22Rv1 (cell line): ENCODE measurements around the gene RDH14.

Experiments used
- H3K27ac ChIP-seq: fragments of 450-650 bp; 2 replicates; pipeline ENCODE4 v1.5.1; 2017
- ZFX ChIP-seq: fragments of 450-650 bp; IDR thresholded peaks from 2 replicates; pipeline ENCODE4 v1.6.1; 2017; ENCODE audit warnings: antibody characterized with exemption, borderline replicate concordance
- TF ChIP-seq, protein P1 (sequence below): fragments of 450-650 bp; IDR thresholded peaks from 2 replicates; pipeline ENCODE4 v1.5.1; 2017; ENCODE audit warnings: mild to moderate bottlenecking

Gene RDH14

DNA sequence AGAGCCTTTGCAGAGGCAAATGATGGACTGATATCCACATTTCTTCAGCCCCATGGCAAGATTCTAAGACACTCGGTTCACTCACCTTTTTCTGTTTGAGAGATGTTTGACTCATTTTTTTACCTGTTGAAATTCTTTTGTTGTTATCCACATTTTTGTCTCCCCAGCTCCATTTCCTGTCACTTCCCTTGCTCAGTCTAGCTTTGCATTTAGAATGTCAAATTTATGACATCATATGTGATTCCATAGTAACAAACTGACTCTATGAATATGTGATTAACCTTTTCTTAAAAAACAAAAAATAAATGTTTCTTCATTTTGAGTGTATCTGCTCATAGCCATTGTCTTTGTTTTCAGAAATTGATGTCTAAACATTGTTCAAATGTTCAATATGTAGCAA, 28.9 kb upstream of the RDH14 start, which contains the start of gene NT5C1B:
NT5C1B (minus strand) TSS at position 216 of the 400 bp plus-strand sequence; CDS start at position 115, 101 bp downstream.
- TF ChIP-seq, protein P1, sequence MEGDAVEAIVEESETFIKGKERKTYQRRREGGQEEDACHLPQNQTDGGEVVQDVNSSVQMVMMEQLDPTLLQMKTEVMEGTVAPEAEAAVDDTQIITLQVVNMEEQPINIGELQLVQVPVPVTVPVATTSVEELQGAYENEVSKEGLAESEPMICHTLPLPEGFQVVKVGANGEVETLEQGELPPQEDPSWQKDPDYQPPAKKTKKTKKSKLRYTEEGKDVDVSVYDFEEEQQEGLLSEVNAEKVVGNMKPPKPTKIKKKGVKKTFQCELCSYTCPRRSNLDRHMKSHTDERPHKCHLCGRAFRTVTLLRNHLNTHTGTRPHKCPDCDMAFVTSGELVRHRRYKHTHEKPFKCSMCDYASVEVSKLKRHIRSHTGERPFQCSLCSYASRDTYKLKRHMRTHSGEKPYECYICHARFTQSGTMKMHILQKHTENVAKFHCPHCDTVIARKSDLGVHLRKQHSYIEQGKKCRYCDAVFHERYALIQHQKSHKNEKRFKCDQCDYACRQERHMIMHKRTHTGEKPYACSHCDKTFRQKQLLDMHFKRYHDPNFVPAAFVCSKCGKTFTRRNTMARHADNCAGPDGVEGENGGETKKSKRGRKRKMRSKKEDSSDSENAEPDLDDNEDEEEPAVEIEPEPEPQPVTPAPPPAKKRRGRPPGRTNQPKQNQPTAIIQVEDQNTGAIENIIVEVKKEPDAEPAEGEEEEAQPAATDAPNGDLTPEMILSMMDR, result no peak
- TF ChIP-seq ZFX, result no peak

DNA sequence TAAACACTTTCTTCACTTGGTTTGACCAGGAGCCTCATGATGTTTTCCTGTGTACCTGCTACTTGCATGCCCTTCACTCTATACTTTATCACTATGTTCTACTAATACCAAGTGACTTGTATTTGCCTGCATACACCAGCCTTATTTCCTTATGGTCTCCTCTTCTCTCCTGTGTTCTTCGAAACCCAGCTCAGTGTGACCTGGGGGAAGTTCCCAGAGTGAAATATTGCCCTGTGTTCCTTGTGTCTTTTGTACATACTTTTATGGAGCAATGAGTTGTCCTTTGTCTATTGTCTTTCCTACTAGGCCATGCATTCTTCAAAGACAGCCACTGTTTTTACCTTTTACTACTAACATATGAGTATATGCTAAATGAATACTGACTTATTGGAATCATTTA, 28.3 kb upstream of the RDH14 start:
- H3K27ac ChIP-seq, result no peak overlapping the region
- TF ChIP-seq, protein P1, result no peak
- TF ChIP-seq ZFX, result no peak

More for the DNA sequence above, 28.9 kb upstream of the RDH14 start, which contains the start of gene NT5C1B:
- no peak within 1 kb of the TSS for H3K27ac ChIP-seq

DNA sequence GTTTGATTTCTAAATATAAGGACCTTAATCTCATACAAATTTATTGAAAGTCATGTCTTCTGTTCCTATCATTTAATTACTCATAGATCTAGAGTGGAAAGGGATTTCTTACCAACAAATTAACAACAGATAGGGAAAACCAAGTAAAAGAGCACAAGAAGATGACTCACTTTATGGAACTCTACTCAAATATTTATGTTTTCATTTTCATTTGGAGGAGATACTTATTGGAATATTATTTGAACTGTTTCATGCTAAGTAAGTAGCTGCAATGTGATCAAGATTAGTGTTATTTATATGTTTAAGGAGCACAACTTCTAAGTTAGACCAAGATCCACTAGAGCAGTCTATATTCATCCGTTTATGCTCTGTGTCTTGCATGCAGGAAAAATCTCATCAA, 27.6 kb upstream of the RDH14 start:
- H3K27ac ChIP-seq, result no peak overlapping the region
- TF ChIP-seq, protein P1, result no peak
- TF ChIP-seq ZFX, result no peak

DNA sequence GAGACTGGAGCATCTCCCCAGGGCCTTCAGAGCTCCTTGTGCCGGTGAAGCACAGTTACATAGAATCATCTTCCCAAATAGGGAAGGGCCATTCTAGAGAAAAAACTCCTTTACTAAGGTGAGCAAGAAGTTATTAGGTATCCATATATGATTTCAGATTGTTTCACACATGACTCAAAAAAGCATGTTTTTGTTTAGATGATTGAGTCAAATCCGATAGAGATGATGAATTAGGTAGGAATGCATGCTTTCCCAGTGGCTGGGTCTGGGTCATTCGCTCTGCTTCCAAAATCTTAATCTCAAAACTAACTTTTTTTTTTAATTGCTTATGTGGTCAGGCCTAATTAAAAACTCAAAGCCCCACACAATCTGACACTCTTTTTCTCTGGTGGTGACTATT, 25.1 kb upstream of the RDH14 start:
- H3K27ac ChIP-seq, result no peak overlapping the region
- no peak for TF ChIP-seq ZFX
- TF ChIP-seq, protein P1, result no peak

DNA sequence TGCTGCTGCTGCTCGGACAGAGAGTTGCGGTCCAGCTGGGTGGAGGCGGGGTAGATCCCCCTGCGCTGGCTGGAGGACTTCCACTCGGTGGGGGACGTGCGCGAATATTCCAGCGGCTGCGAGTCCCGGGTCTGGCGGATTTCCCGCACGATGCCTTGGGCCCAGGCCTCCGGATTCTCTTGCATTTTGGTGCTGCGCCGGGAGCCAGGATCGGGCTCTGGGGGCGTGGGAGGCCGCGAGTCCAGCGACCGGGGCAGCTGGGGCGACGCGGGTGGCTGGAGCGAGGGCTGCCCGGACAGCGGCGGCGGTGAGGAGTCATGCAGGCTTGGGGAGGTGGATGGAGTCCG, 24.1 kb upstream of the RDH14 start:
- TF ChIP-seq, protein P1, result no peak
- no peak overlapping the region for H3K27ac ChIP-seq

DNA sequence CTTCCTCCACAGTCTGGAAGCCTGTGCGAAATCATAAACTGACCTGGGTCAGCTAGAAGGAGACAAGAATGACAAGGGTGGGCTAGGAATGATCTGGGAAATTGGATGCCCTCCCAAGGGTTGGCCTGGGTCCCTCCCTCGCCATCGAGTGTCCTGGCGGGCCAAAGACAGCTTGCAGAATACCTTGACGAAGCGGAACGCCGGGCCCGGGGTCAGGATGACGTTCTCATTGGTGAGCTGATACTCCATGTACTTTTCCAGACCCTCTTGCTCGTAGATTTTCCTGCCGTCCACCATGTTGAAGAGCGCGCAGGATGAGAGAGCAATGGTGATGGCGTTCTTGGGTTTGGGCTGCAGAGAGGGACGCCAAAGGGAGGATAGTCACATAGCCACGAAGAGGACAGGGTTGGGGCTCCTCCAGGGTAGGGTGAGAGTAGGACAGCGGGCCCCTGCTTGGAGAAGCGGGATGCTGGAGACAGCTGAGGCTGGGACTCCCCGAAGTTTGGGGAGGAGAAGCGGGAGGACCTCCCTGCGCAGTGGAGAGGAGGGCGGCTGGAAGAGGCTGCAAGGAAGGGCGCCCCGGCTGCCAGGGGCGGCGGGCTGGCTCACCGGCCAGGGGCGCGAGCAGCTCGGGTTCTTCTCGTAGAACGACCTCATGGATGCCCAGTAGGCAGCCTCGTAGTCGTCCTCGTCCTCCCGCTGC, 23.6 kb upstream of the RDH14 start:
- TF ChIP-seq ZFX, result no peak
- TF ChIP-seq, protein P1, result no peak
- no peak overlapping the region for H3K27ac ChIP-seq

DNA sequence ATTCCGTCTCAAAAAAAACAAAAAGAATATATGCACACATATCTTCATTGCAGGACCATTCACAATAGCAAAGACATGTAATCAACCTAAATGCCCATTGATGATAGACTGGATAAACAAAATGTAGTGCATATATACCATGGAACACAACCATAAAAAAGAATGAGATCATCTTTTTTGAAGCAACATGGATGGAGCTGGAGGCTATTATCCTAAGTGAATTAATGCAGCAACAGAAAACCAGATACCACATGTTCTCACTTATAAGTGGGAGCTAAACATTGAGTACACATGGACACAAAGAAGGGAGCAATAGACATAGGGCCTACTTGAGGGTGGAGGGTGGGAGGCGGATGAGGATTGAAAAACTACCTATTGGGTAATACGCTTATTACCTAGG, 20.2 kb upstream of the RDH14 start:
- no peak overlapping the region for H3K27ac ChIP-seq
- no peak for TF ChIP-seq ZFX
- TF ChIP-seq, protein P1, result no peak
